Measurements from ENCODE around the gene TMEM53. TPM values are rescaled to one million over a fixed set of nuclear protein-coding genes. Genes with fewer than 3 reads are reported as not detected.

TMEM53 gene
- total RNA-seq, 4 donors from 2014 or later = 3.9 to 10.4 (median 8.0) TPM

- Histone ChIP-seq H3K27me3 (no peaks in the 10 kb centered on the region), H3K4me1 (no peaks in the 10 kb centered on the region), H3K9me3 (no peaks in the 10 kb centered on the region), H3K27ac (no peak overlapping the region), H3K36me3 (no peaks in the 10 kb centered on the region), H3K4me3 (replicated peaks in 1 of 3) (no peak overlapping the region)
- 83 to 97% methylated on average over 4 of the region's 4 CpGs for WGBS, 2 donors
- TF ChIP-seq CTCF (IDR thresholded peaks at IDR 0.05) = no peak
- no peak for TF ChIP-seq POLR2A (IDR thresholded peaks at IDR 0.05)
- intact Hi-C loops (cut with DNase I) = loop anchor here (10.0 kb wide), 1 partner anchor 65 kb away; the partner anchor contains the start of gene BEST4
- DNase-seq = no peak
These were observed 46.0 kb upstream of the TMEM53 start for GRCh38 chr1:44720281-44720680.

- no peaks in the 10 kb centered on the region for H3K9me3 ChIP-seq
- no peak for DNase-seq
- intact Hi-C loops (cut with DNase I) = no loop called here
- H3K4me1 ChIP-seq = no peaks in the 10 kb centered on the region
- TF ChIP-seq POLR2A (IDR thresholded peaks at IDR 0.05) (no peak), CTCF (IDR thresholded peaks at IDR 0.05) (no peak)
- H3K27ac ChIP-seq = no peak overlapping the region
- H3K4me3 ChIP-seq (replicated peaks in 1 of 3) = no peak overlapping the region
- WGBS, 2 donors = 51 to 62% methylated on average over 5 of the region's 5 CpGs
- no peaks in the 10 kb centered on the region for H3K27me3 ChIP-seq
- no peaks in the 10 kb centered on the region for H3K36me3 ChIP-seq
These were observed 45.0 kb upstream of the TMEM53 start for GRCh38 chr1:44719318-44719717.

GRCh38 chr1:44718091-44718490 is 43.8 kb upstream of the TMEM53 start:
- Histone ChIP-seq H3K27me3 (no peaks in the 10 kb centered on the region), H3K36me3 (no peaks in the 10 kb centered on the region), H3K27ac (no peak overlapping the region), H3K4me3 (replicated peaks in 1 of 3) (no peak overlapping the region), H3K9me3 (no peaks in the 10 kb centered on the region), H3K4me1 (no peaks in the 10 kb centered on the region)
- DNase-seq = no peak
- intact Hi-C loops (cut with DNase I) = no loop called here
- WGBS, 2 donors = 87 to 90% methylated on average over 6 of the region's 6 CpGs
- no peak for TF ChIP-seq CTCF (IDR thresholded peaks at IDR 0.05)
- TF ChIP-seq POLR2A (IDR thresholded peaks at IDR 0.05) = no peak

- Histone ChIP-seq H3K27ac (no peak overlapping the region), H3K9me3 (no peaks in the 10 kb centered on the region), H3K4me3 (replicated peaks in 1 of 3) (no peak overlapping the region), H3K36me3 (no peaks in the 10 kb centered on the region), H3K4me1 (no peaks in the 10 kb centered on the region), H3K27me3 (no peaks in the 10 kb centered on the region)
- intact Hi-C loops (cut with DNase I) = no loop called here
- no peak for TF ChIP-seq POLR2A (IDR thresholded peaks at IDR 0.05)
- no peak for TF ChIP-seq CTCF (IDR thresholded peaks at IDR 0.05)
- 63 to 88% methylated on average over 1 of the region's 1 CpG for WGBS, 2 donors
- DNase-seq = no peak
These were observed 43.4 kb upstream of the TMEM53 start for GRCh38 chr1:44717653-44718052.

- no peak overlapping the region for H3K4me3 ChIP-seq (replicated peaks in 1 of 3)
- no peak for DNase-seq
- no peak overlapping the region for H3K27ac ChIP-seq
- H3K9me3 ChIP-seq = no peaks in the 10 kb centered on the region
- 81 to 88% methylated on average over 4 of the region's 4 CpGs for WGBS, 2 donors
- no peaks in the 10 kb centered on the region for H3K4me1 ChIP-seq
- H3K27me3 ChIP-seq = no peaks in the 10 kb centered on the region
- H3K36me3 ChIP-seq = no peaks in the 10 kb centered on the region
- intact Hi-C loops (cut with DNase I) = no loop called here
- TF ChIP-seq CTCF (IDR thresholded peaks at IDR 0.05) (no peak), POLR2A (IDR thresholded peaks at IDR 0.05) (no peak)
These were observed 42.9 kb upstream of the TMEM53 start for GRCh38 chr1:44717156-44717555.

Measured in thyroid gland (tissue), 4 donors.